Fibroblast of skin of abdomen (primary cell): ENCODE data around the gene FAM151A.
"Not testable (repeated sequence)": the region's sequence is repeated elsewhere in the genome, so short reads cannot be mapped to it uniquely, and the experiment has no call there.

ENCODE experiments used
- DNase-seq: peaks from one replicate; pipeline ENCODE4 v3.0.0-alpha.2; 2013

Gene FAM151A

DNA sequence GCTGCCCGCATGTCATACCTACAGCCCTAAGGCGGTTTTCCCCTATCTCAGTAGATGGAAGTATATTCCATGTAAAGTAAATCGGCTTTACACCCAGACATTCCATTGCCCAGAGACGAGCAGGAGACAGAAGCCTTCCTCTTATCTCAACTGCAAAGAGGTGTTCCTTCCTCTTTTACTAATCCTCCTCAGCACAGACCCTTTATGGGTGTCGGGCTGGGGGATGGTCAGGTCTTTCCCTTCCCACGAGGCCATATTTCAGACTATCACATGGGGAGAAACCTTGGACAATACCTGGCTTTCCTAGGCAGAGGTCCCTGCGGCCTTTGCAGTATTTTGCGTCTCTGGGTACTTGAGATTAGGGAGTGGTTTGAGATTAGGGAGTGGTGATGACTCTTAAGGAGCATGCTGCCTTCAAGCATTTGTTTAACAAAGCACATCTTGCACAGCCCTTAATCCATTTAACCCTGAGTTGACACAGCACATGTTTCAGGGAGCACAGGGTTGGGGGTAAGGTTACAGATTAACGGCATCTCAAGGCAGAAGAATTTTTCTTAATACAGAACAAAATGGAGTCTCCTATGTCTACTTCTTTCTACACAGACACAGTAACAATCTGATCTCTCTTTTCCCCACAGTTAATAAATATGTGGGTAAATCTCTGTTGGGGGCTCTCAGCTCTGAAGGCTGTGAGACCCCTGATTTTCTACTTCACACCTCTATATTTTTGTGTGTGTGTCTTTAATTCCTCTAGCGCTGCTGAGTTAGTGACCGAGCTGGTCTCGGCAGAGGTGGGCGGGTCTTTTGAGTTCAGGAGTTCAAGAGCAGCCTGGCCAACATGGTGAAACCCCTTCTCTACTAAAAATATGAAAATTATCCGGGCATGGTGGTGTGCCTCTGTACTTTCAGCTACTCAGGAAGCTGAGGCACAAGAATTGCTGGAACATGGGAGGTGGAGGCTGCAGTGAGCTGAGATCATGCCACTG, 13.4 kb upstream of the FAM151A start:
- DNase-seq, result not testable (repeated sequence)

GRCh38 chr1:54635804-54636203, 12.5 kb upstream of the FAM151A start:
- DNase-seq, result not testable (repeated sequence)

- DNase-seq, result no peak
Observed at GRCh38 chr1:54627196-54627595, 3.9 kb upstream of the FAM151A start.

DNA sequence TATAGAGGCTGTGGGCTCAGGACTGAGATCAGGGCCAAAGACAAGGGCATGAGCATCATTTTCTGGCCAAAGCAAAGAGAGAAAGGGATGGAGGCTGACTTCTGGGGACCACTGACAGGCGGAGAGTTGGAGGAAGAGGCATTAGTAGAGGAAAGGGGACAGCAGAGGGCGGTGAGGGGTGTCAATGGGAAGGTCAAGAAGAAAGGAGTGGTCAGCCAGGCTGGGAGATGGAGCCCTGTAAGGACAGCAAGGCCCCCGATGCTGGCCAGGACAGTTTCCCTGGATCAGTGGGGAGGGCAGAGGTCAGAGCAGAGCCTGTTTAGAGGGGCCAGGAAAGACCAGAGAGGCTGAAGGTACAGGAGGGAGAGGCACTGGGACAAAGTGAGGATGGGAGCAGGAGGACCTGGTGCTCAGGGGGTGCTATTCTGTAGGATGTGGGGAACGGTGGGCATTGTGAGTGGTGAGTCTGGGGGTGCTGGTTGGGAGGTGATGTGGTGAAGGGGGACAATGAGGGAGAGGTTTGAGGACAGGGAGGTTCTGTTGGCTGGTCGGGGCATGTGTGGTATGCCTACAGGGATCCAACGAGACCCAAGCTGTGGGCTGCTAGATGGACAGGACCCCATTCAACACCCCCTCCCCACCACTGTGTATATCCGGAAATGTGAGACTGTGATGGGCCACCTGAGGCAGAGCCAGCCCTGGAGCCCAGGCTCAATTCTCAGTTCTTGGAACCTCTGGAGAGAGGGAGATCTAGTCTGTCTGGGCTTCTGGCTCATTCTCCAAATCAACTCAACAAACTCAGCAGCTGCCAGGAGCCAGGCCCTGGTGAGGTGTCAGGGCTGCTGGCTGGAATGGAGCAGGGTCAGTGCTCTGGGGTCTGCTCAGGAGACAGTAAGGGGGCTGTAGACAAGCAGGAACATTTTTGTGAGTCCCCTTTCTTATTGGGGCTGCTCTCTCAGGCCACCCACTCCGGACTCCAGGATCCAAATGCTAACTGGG, 1.4 kb upstream of the FAM151A start:
- DNase-seq, result no peak

DNA sequence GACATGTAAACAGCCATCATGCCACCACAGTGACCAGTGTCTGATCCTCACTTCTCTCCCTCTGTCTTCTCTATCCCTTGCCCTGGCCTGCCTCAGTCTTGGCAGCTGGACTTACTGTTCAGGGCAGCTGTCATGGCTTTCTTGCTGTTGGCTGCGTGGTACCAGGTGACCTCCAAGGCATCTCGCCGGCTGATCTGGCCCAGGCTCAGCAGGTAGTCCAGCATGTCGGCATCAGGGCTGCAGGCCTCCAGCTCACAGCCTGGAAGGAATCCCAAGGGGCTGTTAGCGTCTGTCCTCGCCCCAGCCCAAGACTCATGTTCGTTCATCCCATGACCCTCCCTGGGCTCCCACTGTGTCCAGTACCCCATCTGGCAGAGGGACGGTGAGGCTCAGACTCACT, 3.6 kb downstream of the FAM151A start:
- DNase-seq, result no peak

DNA sequence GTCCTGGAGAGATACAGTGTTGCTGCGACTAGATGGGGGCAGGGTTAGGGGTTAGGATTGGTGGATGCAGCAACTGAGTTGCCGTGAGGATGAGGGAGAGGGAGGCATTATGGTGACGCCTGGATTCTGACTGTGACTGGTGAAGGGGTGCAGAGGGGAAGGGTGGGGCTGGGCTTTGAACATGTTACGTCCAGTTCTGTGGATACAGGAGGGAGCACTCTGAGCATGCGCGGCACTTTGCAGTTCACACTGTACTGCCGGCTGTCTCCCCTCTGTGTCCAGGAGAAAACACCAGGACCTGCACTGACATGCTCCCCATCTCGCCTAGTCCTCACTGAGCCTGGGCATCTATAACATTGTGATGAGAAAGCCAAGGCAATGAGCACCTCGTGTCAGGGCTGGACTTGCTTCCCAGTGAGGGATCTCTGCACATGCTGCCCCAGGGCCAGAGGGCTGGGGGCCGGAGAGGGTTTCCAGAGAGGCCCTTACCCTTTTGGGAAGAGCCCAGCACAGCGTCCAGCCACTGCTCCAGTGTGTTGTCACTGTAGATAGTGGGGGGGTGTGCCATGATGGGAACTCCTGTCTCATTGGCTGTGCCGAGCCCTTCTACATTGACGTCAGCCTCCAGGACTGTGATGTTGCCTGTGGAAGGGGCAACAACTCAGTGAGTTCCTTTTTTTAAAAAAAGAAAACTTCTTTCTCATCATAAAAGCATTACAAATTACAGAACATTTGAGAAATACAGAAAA, 7.6 kb downstream of the FAM151A start:
- no peak for DNase-seq

DNA sequence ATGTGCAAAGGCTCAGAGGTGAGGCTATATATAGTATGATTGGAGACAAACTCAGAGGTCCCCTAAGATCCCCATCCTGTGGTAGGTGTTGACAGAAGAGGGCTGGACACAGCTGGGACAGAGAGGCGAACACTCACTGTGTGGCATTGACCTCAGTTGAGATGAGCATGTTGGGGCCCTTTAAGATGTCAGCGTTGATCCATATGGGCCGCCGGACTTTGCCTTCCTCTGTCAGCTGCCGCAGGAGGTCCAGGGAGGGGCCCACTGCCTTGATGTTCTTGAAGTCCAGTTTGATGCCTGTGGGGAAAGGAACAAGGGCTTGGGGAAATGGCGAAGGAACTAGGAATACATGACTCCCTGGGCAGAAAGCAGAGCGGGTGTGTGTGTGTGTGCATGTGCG, 8.8 kb downstream of the FAM151A start:
- no peak for DNase-seq

GRCh38 chr1:54614024-54614423, 9.3 kb downstream of the FAM151A start:
- no peak for DNase-seq

GRCh38 chr1:54611621-54612020, 11.7 kb downstream of the FAM151A start:
- no peak for DNase-seq

DNA sequence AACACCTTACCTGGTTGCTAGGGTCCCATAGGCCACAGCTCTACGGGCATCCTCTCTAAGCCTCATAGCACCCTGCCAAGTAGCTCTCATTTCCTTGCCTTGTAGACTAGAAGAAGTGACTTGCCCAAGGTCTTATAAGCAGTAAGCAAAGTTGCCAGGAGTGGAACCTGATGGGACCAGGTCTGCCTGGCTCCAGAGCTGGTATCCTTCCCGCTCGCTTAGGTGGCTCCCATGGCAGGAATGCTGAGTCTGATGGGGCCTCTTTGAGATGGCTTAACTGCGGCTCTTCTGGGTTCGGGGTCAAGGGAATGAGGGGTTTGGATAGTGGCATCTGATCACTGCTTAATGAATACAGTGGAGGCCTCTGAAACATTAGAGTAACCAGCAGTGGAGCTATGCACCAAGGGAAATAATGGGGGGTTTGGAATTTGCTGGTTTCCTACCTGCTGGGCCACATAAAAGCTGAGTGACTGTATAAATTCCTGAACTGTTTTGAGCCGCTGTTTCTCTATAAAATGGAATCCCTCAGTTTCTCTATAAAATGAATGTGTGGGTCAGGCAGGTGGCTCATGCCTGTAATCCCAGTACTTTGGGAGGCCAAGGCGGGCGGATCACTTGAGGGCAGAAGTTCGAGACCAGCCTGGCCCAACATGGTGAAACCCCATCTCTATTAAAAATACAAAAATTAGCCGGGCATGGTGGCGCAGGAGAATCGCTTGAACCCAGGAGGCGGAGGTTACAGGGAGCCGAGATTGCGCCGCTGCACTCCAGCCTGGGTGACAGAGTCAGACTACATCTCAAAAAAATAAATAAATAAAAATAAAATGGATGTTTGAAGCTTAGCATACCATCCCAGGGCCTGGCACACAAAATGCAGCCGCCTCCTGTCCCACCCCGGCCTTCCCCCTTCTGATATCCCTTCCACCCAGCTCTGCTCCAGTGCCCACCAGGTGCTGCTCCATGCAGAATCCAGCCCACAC, 12.4 kb downstream of the FAM151A start:
- DNase-seq, result no peak

- no peak for DNase-seq
Observed at GRCh38 chr1:54610048-54610447, 13.3 kb downstream of the FAM151A start.

DNA sequence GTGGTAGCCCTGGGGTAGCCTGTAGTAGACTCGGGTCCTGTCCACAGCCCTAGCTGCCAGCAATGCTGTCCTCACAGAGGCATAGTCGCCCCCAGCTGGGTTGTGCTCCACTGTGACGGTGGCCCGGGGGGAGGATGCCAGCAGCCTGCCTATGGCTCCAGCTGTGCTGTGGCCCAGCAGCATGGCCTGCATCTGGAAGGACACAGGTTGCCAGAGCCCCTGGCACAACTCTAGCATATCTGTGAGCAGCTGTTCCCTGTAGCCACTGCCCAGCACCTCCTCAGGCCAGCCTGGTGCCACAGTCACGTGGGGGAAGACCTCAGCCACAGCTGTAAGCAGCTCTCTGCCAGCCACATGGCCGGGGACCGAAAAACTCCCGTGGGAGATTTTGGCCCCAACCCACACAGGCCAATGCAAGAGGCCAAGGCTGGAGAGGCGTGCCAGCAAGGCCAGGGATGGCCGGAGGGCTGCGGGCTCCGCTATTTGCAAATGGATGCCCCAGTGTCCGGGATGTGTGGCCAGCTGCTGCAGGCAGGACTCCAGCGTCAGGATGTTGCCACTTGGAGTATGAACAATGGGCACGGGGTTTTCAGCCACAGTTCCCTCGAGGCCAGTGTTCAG, 13.9 kb downstream of the FAM151A start:
- no peak for DNase-seq

- DNase-seq, result no peak
Observed at GRCh38 chr1:54608566-54609230, 14.6 kb downstream of the FAM151A start.

GRCh38 chr1:54607821-54608565, 15.3 kb downstream of the FAM151A start:
- DNase-seq, result no peak

- no peak for DNase-seq
Observed at GRCh38 chr1:54606990-54607325, 16.4 kb downstream of the FAM151A start.

GRCh38 chr1:54606096-54606989, 17.0 kb downstream of the FAM151A start:
- no peak for DNase-seq

- DNase-seq, result no peak
Observed at GRCh38 chr1:54604572-54605370, 18.6 kb downstream of the FAM151A start.
